HG03439 (cell line): ENCODE measurements around the gene LRRN4.
"Not testable (repeated sequence)": the region's sequence is repeated elsewhere in the genome, so short reads cannot be mapped to it uniquely, and the experiment has no call there.

Experiments
- ATAC-seq: cut with Tn5 transposase; IDR thresholded peaks from one replicate; pipeline ENCODE4 v1.9.1; 2021; ENCODE audit warnings: mild to moderate bottlenecking, moderate library complexity; ENCODE audit not compliant: unreplicated experiment

LRRN4 gene

GRCh38 chr20:6034134-6034969, 19.5 kb downstream of the LRRN4 start:
- no peak for ATAC-seq

GRCh38 chr20:6032907-6033306, 21.0 kb downstream of the LRRN4 start:
- not testable (repeated sequence) for ATAC-seq

- no peak for ATAC-seq
These were observed 23.3 kb downstream of the LRRN4 start for GRCh38 chr20:6030453-6031080.

- ATAC-seq, result no peak
These were observed 24.3 kb downstream of the LRRN4 start for GRCh38 chr20:6029538-6029937.

- ATAC-seq, result no peak
These were observed 25.0 kb downstream of the LRRN4 start for GRCh38 chr20:6028818-6029217.

- no peak for ATAC-seq
These were observed 27.8 kb downstream of the LRRN4 start for GRCh38 chr20:6026051-6026450.

GRCh38 chr20:6024768-6025167, 29.1 kb downstream of the LRRN4 start:
- no peak for ATAC-seq

- no peak for ATAC-seq
These were observed 36.0 kb downstream of the LRRN4 start for GRCh38 chr20:6017880-6018279.

- ATAC-seq, result no peak
These were observed 36.4 kb downstream of the LRRN4 start for GRCh38 chr20:6017467-6017866.

GRCh38 chr20:6014957-6015356, 38.9 kb downstream of the LRRN4 start:
- ATAC-seq, result no peak

GRCh38 chr20:6014017-6014416, 39.8 kb downstream of the LRRN4 start:
- ATAC-seq, result no peak

- no peak for ATAC-seq
These were observed 41.7 kb downstream of the LRRN4 start for GRCh38 chr20:6012179-6012578.

GRCh38 chr20:6008254-6008653, 45.6 kb downstream of the LRRN4 start:
- ATAC-seq, result no peak

GRCh38 chr20:6007529-6008103, 46.2 kb downstream of the LRRN4 start:
- ATAC-seq, result no peak

- ATAC-seq, result no peak
These were observed 46.7 kb downstream of the LRRN4 start for GRCh38 chr20:6007094-6007528.

GRCh38 chr20:6006603-6006949, 47.3 kb downstream of the LRRN4 start:
- ATAC-seq, result no peak

- ATAC-seq, result no peak
These were observed 53.0 kb downstream of the LRRN4 start for GRCh38 chr20:6000871-6001270.

GRCh38 chr20:5999783-6000182, 54.1 kb downstream of the LRRN4 start:
- ATAC-seq, result no peak

GRCh38 chr20:5996765-5997164, 57.1 kb downstream of the LRRN4 start:
- ATAC-seq, result peak; percentile 77

- no peak for ATAC-seq
These were observed 62.0 kb downstream of the LRRN4 start for GRCh38 chr20:5991623-5992441.

GRCh38 chr20:5990946-5991345, 62.9 kb downstream of the LRRN4 start:
- ATAC-seq, result no peak
